OCI-LY7 (cell line): Measurements from ENCODE around the gene RAB3B. TPM values are rescaled to one million over a fixed set of nuclear protein-coding genes. Genes with fewer than 3 reads are reported as not detected.

Source experiments
- BruUV-seq: library from RNA; stranded (reverse); fragments of 400-500 nt; replicated peaks from 2 replicates; lab custom pipeline; 2021; lab: Mats Ljungman, UMichigan
- CTCF ChIA-PET: fragments of 300-600 bp; sonication (Branson Sonifier 250); formaldehyde crosslinking; loops from one replicate; lab custom pipeline; 2022; ENCODE audit warnings: antibody characterized with exemption; ENCODE audit not compliant: unreplicated experiment; lab: Charles Lee
- POLR2A ChIA-PET: fragments of 300-600 bp; sonication (Branson Sonifier 250); formaldehyde crosslinking; loops from one replicate; lab custom pipeline; 2022; ENCODE audit warnings: antibody characterized with exemption; lab: Charles Lee
- DNase-seq: peaks from one replicate; pipeline ENCODE4 v3.0.0-alpha.2; 2015; ENCODE audit warnings: low spot score
- H2AFZ ChIP-seq: fragments of 200-600 bp; sonication (generic), shearing (Covaris generic); 2 replicates; pipeline ENCODE4 v1.6.1; 2014; ENCODE audit warnings: mild to moderate bottlenecking, antibody characterized with exemption, low read length, moderate library complexity
- H3K27ac ChIP-seq: fragments of 200-600 bp; sonication (generic); 2 replicates; pipeline ENCODE4 v1.5.1; 2014; ENCODE audit warnings: mixed run types, low read depth, mild to moderate bottlenecking, moderate library complexity, low read length, inconsistent platforms; ENCODE audit not compliant: poor library complexity, severe bottlenecking
- H3K36me3 ChIP-seq: fragments of 200-600 bp; sonication (generic); 2 replicates; pipeline ENCODE4 v1.6.1; 2014; ENCODE audit warnings: mild to moderate bottlenecking, antibody characterized with exemption, low read length, moderate library complexity, mixed read lengths; ENCODE audit not compliant: insufficient read depth
- H3K4me1 ChIP-seq: fragments of 200-600 bp; sonication (generic); 2 replicates; pipeline ENCODE4 v1.5.1; 2014; ENCODE audit warnings: mild to moderate bottlenecking, low read length; ENCODE audit not compliant: insufficient read depth, poor library complexity, severe bottlenecking
- H3K4me2 ChIP-seq: fragments of 200-600 bp; sonication (generic); 2 replicates; pipeline ENCODE4 v1.6.1; 2014; ENCODE audit warnings: mild to moderate bottlenecking, low read length
- H3K4me3 ChIP-seq: fragments of 200-600 bp; sonication (generic); 2 replicates; pipeline ENCODE4 v1.5.1; 2014; ENCODE audit warnings: mild to moderate bottlenecking, low read depth, low read length; ENCODE audit not compliant: poor library complexity, severe bottlenecking
- H3K79me2 ChIP-seq: fragments of 200-600 bp; sonication (generic); 2 replicates; pipeline ENCODE4 v1.6.1; 2016; ENCODE audit warnings: low read depth, mild to moderate bottlenecking, low read length, moderate library complexity, mixed read lengths; ENCODE audit not compliant: insufficient read depth
- H3K9me2 ChIP-seq: fragments of 200-600 bp; sonication (generic); 2 replicates; pipeline ENCODE4 v1.6.1; 2016; ENCODE audit warnings: mild to moderate bottlenecking, low read length, mixed read lengths; ENCODE audit not compliant: insufficient read depth
- H3K9me3 ChIP-seq: fragments of 200-600 bp; sonication (generic); 2 replicates; pipeline ENCODE4 v1.6.1; 2014; ENCODE audit warnings: mild to moderate bottlenecking, mixed run types, low read length, mixed read lengths
- H4K20me1 ChIP-seq: fragments of 200-600 bp; sonication (generic); 2 replicates; pipeline ENCODE4 v1.6.1; 2014; ENCODE audit warnings: mild to moderate bottlenecking, antibody characterized with exemption, low read length, moderate library complexity, mixed read lengths; ENCODE audit not compliant: insufficient read depth
- EZH2phosphoT487 ChIP-seq: fragments of 200-600 bp; sonication (generic); IDR thresholded peaks from 2 replicates; pipeline ENCODE4 v1.6.1; 2018; ENCODE audit warnings: low read depth, borderline replicate concordance, mild to moderate bottlenecking, mixed run types, antibody characterized with exemption, low read length, moderate library complexity, mixed read lengths
- intact Hi-C: fragments of 100-400 bp; cut with micrococcal nuclease; formaldehyde crosslinking; loops from one replicate; pipeline ENCODE4 v1.10.0; 2022; ENCODE audit not compliant: unreplicated experiment
- total RNA-seq, 2 experiments: library from RNA; depleted of rRNA in 1 of 2; stranded (reverse); fragments of >200 nt in 1 of 2; shearing (Covaris generic) in 1 of 2; gene quantifications; 2 replicates each; pipeline ENCODE4 v1.2.3, GENCODE V29; 2014 to 2022
- TF ChIP-seq, protein P1 (sequence below): fragments of 200-600 bp; sonication (generic); conservative IDR thresholded peaks from 2 replicates; pipeline ENCODE4 v1.5.1; 2014; ENCODE audit warnings: mild to moderate bottlenecking, antibody characterized with exemption, low read length, moderate library complexity, mixed read lengths

Gene RAB3B
- total RNA-seq, 2 experiments from 2014 or later, result 0.03 TPM; not detected in 1

DNA sequence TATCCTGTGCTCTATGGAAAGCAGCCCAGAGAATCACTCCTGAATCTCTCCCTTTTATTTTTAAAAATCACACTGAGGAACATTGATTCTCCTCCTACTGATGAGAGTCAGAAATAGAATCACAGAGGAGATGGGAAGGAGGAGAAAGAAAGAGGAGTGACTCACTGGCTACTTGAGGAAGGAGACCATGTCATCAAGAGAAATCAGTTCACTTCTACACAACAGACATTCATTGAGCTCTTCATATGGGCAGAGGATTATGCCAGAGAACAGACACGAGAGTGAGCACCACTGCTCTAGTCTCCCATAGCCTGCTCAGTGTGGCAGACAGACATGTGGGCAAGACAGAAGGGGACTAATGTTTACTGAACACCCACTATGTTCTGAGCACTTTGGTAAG lies 44.2 kb downstream of the RAB3B start:
- no peak overlapping the region for H3K4me2 ChIP-seq
- intact Hi-C loops, result no loop called here
- no peaks in the 10 kb centered on the region for H4K20me1 ChIP-seq
- no TSS peak for BruUV-seq
- no peak overlapping the region for H3K4me3 ChIP-seq
- no peaks in the 10 kb centered on the region for H3K36me3 ChIP-seq
- no peaks in the 10 kb centered on the region for H3K9me2 ChIP-seq
- no peak overlapping the region for H2AFZ ChIP-seq
- peaks cover 10% of the 10 kb centered on the region; the same call in 1 of the 2 replicates for H3K9me3 ChIP-seq
- no peaks in the 10 kb centered on the region for H3K4me1 ChIP-seq
- no peak for DNase-seq
- ChIA-PET CTCF (no interaction called here), POLR2A (interaction anchor here (1.0 kb wide), 1 partner anchor 18 kb away, joined by 4 read pairs; no protein-coding TSS in a partner anchor)
- H3K79me2 ChIP-seq, result no peaks in the 10 kb centered on the region
- TF ChIP-seq, protein P1, sequence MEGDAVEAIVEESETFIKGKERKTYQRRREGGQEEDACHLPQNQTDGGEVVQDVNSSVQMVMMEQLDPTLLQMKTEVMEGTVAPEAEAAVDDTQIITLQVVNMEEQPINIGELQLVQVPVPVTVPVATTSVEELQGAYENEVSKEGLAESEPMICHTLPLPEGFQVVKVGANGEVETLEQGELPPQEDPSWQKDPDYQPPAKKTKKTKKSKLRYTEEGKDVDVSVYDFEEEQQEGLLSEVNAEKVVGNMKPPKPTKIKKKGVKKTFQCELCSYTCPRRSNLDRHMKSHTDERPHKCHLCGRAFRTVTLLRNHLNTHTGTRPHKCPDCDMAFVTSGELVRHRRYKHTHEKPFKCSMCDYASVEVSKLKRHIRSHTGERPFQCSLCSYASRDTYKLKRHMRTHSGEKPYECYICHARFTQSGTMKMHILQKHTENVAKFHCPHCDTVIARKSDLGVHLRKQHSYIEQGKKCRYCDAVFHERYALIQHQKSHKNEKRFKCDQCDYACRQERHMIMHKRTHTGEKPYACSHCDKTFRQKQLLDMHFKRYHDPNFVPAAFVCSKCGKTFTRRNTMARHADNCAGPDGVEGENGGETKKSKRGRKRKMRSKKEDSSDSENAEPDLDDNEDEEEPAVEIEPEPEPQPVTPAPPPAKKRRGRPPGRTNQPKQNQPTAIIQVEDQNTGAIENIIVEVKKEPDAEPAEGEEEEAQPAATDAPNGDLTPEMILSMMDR, result no peak
- no peak for TF ChIP-seq EZH2phosphoT487
- no peak overlapping the region for H3K27ac ChIP-seq

DNA sequence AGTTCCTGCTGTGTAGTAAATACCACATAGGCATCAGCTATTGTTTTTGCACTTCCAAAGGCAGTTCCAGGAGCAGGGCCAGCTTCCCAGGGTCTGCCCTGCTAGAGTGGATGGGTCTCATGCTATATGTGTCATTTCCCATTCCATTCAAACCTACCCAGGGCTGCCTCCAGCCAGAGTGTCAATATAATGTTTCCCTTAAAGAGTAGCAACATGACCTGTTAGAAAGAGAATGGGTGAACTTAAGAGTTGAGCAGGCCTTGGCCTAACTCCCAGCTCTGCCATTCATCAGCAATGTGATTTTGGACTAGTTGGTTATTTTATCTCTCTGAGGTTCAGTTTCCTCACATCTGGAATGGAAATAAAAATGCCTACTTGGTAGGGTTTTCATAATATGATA lies 44.9 kb downstream of the RAB3B start:
- no peak for TF ChIP-seq EZH2phosphoT487
- Histone ChIP-seq H2AFZ (no peak overlapping the region), H3K4me3 (no peak overlapping the region), H3K79me2 (no peaks in the 10 kb centered on the region), H3K36me3 (no peaks in the 10 kb centered on the region), H4K20me1 (no peaks in the 10 kb centered on the region), H3K4me1 (no peaks in the 10 kb centered on the region), H3K9me3 (peaks cover 15% of the 10 kb centered on the region; the same call in 1 of the 2 replicates), H3K27ac (no peak overlapping the region), H3K4me2 (no peak overlapping the region), H3K9me2 (no peaks in the 10 kb centered on the region)
- DNase-seq, result no peak
- BruUV-seq, result no TSS peak
- intact Hi-C loops, result no loop called here
- POLR2A ChIA-PET, result interaction anchor here (0.5 kb wide), 1 partner anchor 105 kb away, joined by 3 read pairs; no protein-coding TSS in a partner anchor
- CTCF ChIA-PET, result no interaction called here

GRCh38 chr1:51942281-51942680 lies 48.2 kb downstream of the RAB3B start:
- intact Hi-C loops, result no loop called here
- no peaks in the 10 kb centered on the region for H4K20me1 ChIP-seq
- ChIA-PET CTCF (no interaction called here), POLR2A (interaction anchor here (0.6 kb wide), 1 partner anchor 532 kb away, joined by 3 read pairs; no protein-coding TSS in a partner anchor)
- peaks cover 7% of the 10 kb centered on the region; the same call in 1 of the 2 replicates for H3K9me3 ChIP-seq
- TF ChIP-seq, protein P1, result no peak
- no peak for TF ChIP-seq EZH2phosphoT487
- no peaks in the 10 kb centered on the region for H3K4me1 ChIP-seq
- no peak overlapping the region for H3K4me2 ChIP-seq
- no peak overlapping the region for H2AFZ ChIP-seq
- no peak overlapping the region for H3K4me3 ChIP-seq
- no peak overlapping the region for H3K27ac ChIP-seq
- BruUV-seq, result no TSS peak
- H3K79me2 ChIP-seq, result no peaks in the 10 kb centered on the region
- H3K9me2 ChIP-seq, result no peaks in the 10 kb centered on the region
- DNase-seq, result no peak
- H3K36me3 ChIP-seq, result no peaks in the 10 kb centered on the region
